Right lobe of liver (tissue), 6 donors: ENCODE measurements around the gene GSTM1. TPM values are rescaled to one million over a fixed set of nuclear protein-coding genes. Genes with fewer than 3 reads are reported as not detected.

Experiments used
- ATAC-seq, 4 donors: fragments of 200-7000 bp; cut with Tn5 transposase; one replicate each; pipeline ENCODE4 v1.9.1; 2020; ENCODE audit warnings: mild to moderate bottlenecking in 4 of 4, moderate library complexity in 4 of 4
- DNase-seq, 3 donors: peaks; one replicate each; pipeline ENCODE4 v3.0.0-alpha.2; 2020
- H3K27ac ChIP-seq, 3 donors: fragments of 200-600 bp; one replicate each; pipeline ENCODE4 v1.8.0; 2022
- H3K27me3 ChIP-seq, 2 donors: fragments of 200-600 bp; one replicate each; pipeline ENCODE4 v1.8.0; 2022
- H3K36me3 ChIP-seq, 4 donors: fragments of 200-600 bp; sonication (generic) in 1 of 4; one replicate each; pipeline versions ENCODE4 v1.5.1 to v1.8.0; 2017 to 2022; ENCODE audit warnings: control low read depth in 1 of 4
- H3K4me1 ChIP-seq, 4 donors: fragments of 200-600 bp; sonication (generic) in 1 of 4; one replicate each; pipeline versions ENCODE4 v1.5.1 to v1.8.0; 2017 to 2022; ENCODE audit warnings: control low read depth in 1 of 4
- H3K4me3 ChIP-seq, 3 donors: fragments of 200-600 bp; one replicate each; pipeline ENCODE4 v1.8.0; 2022
- H3K9me3 ChIP-seq, 4 donors: fragments of 200-600 bp; sonication (generic) in 1 of 4; one replicate each; pipeline versions ENCODE4 v1.5.1 to v1.8.0; 2017 to 2022; ENCODE audit warnings: control low read depth in 1 of 4
- POLR2A ChIP-seq: fragments of 450-650 bp; IDR thresholded peaks from one replicate; pipeline ENCODE4 v1.6.1; 2017; ENCODE audit warnings: antibody characterized with exemption, mild to moderate bottlenecking
- WGBS: methylation state at CpG from one replicate; pipeline ENCODE4 v1.1.6; 2018; ENCODE audit warnings: low coverage, low lambda C conversion rate; ENCODE audit not compliant: insufficient coverage; ENCODE audit errors: missing lambda C conversion rate; 5-methylcytosine and 5-hydroxymethylcytosine counted together
- intact Hi-C, 2 donors: fragments of 100-400 bp; cut with DNase I; formaldehyde crosslinking; loops; one replicate each; pipeline versions ENCODE4 v1.11.2 to v1.14.1; 2022
- total RNA-seq, 6 experiments: library from RNA; depleted of rRNA in 2 of 6; stranded (reverse); fragments of >200 nt in 2 of 6; fragmentation: NEBNext Ultra II Directional in 3 of 6; extraction: Animal tissue kit (Norgen Biotek cat#: 25700) in 3 of 6; gene quantifications; one replicate each; pipeline versions ENCODE4 v1.1.0 to v1.2.4, GENCODE V29; 2016 to 2023
- TF ChIP-seq, protein P1 (sequence below), 4 donors: fragments of 200-600 bp in 3 of 4; fragments of 450-650 bp in 1 of 4; IDR thresholded peaks; one replicate each; pipeline versions ENCODE4 v1.5.1 to v1.8.0; 2016 to 2022; ENCODE audit warnings: antibody characterized with exemption in 4 of 4, mild to moderate bottlenecking in 2 of 4
- donor health status: DM: no; HTN: yes; CAD: no.
- donor health status: DM: no; HTN: no; CAD: no.
- donor health status: DM: no; HTN: no; CAD: no.
- donor health status: DM: no; HTN: yes; CAD: no.
- donor health status: DM: no; HTN: yes; CAD: no.

The GSTM1 gene
- total RNA-seq, 6 experiments from 2014 or later: 32.1 to 248 (median 43.0) TPM; not detected in 3

DNA sequence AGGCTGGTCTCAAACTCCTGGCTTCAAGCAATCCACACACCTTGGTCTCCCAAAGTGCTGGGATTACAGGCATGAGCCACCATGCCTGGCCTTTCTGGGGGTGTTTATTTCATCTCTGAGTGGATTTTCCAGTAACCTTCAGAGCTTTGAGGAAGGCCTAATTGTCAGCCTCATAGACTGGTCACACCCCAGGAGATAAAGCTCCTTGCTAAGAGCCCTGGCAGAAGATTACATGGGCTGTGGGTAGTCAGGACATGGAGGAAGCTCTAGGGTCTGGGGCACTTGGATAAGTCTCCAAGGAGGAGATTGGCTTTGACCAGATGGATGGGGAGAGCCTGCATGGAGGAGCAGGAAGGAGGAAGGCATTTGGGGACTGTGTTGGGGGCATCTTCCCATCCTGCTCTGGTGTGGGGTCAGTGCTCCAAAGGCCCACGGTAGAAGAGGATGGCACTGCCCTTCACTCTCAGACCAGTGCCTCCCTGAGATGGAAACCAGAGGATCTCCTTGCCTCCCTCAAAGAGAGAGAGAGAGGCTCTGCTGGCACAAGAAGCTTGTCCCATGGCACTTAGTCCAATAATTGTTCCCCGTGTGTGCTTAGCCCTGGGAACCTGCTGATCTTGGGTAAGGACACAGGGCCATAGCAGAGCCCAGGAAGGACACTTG, 46.4 kb upstream of the GSTM1 start:
- Histone ChIP-seq H3K4me3 (no peak overlapping the region), H3K36me3 (no peaks in the 10 kb centered on the region), H3K27ac (no peak overlapping the region), H3K27me3 (no peaks in the 10 kb centered on the region), H3K4me1 (peaks cover 0 to 12% (median 0%) of the 10 kb centered on the region in 4 donors), H3K9me3 (no peaks in the 10 kb centered on the region)
- no peak for TF ChIP-seq POLR2A
- TF ChIP-seq, protein P1, sequence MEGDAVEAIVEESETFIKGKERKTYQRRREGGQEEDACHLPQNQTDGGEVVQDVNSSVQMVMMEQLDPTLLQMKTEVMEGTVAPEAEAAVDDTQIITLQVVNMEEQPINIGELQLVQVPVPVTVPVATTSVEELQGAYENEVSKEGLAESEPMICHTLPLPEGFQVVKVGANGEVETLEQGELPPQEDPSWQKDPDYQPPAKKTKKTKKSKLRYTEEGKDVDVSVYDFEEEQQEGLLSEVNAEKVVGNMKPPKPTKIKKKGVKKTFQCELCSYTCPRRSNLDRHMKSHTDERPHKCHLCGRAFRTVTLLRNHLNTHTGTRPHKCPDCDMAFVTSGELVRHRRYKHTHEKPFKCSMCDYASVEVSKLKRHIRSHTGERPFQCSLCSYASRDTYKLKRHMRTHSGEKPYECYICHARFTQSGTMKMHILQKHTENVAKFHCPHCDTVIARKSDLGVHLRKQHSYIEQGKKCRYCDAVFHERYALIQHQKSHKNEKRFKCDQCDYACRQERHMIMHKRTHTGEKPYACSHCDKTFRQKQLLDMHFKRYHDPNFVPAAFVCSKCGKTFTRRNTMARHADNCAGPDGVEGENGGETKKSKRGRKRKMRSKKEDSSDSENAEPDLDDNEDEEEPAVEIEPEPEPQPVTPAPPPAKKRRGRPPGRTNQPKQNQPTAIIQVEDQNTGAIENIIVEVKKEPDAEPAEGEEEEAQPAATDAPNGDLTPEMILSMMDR (IDR thresholded peaks at IDR 0.05): no peak
- DNase-seq (no peak), ATAC-seq (no peak)
- intact Hi-C loops: loop anchor here (5.0 kb wide), 1 partner anchor 131 kb away; no protein-coding TSS in a partner anchor
- WGBS: 83% methylated on average over 1 of the region's 2 CpGs

DNA sequence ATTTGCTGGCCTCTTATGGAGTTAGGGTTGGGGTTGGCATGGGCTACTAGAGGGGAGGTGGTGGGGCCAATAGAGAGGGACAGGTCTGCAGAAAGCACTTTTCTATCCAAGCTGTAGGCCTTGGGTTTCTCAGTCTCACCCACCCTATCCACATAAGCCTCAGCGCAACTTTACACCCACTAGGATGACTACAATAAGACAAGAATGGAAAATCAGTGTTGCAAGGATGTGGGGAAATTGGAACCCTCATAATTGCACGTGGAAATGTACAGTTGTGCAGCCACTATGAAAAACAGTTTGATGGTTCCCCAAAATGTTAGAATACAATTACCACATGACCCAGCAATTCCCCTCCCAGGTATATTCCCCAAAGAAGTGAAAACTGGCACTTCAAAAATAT, 45.8 kb upstream of the GSTM1 start:
- no peak for DNase-seq

GRCh38 chr1:109642626-109643025, 45.0 kb upstream of the GSTM1 start:
- peaks cover 0 to 7% (median 0%) of the 10 kb centered on the region in 4 donors for H3K4me1 ChIP-seq
- intact Hi-C loops: loop anchor here (5.0 kb wide), 1 partner anchor 130 kb away; no protein-coding TSS in a partner anchor
- no peaks in the 10 kb centered on the region for H3K9me3 ChIP-seq
- H3K36me3 ChIP-seq: no peaks in the 10 kb centered on the region
- ATAC-seq: no peak
- no peak for TF ChIP-seq POLR2A
- TF ChIP-seq, protein P1 (IDR thresholded peaks at IDR 0.05): no peak
- no peak overlapping the region for H3K27ac ChIP-seq
- DNase-seq: no peak
- H3K27me3 ChIP-seq: no peaks in the 10 kb centered on the region
- 51% methylated on average over 3 of the region's 3 CpGs for WGBS
- no peak overlapping the region for H3K4me3 ChIP-seq

More for the DNA sequence above, 45.8 kb upstream of the GSTM1 start:
- ATAC-seq: no peak
- WGBS: 60% methylated on average over 2 of the region's 2 CpGs
- TF ChIP-seq POLR2A: no peak
- TF ChIP-seq, protein P1 (IDR thresholded peaks at IDR 0.05): no peak
- no peaks in the 10 kb centered on the region for H3K9me3 ChIP-seq
- no peak overlapping the region for H3K4me3 ChIP-seq
- peaks cover 0 to 7% (median 0%) of the 10 kb centered on the region in 4 donors for H3K4me1 ChIP-seq
- H3K27ac ChIP-seq: no peak overlapping the region
- intact Hi-C loops: loop anchor here (5.0 kb wide), 1 partner anchor 130 kb away; no protein-coding TSS in a partner anchor
- no peaks in the 10 kb centered on the region for H3K36me3 ChIP-seq
- no peaks in the 10 kb centered on the region for H3K27me3 ChIP-seq

- no peak for TF ChIP-seq POLR2A
- TF ChIP-seq, protein P1 (IDR thresholded peaks at IDR 0.05): peak; percentile 88 to 94 (median 90)
- no peak overlapping the region for H3K27ac ChIP-seq
- no peaks in the 10 kb centered on the region for H3K27me3 ChIP-seq
- 23% methylated on average over 21 of the region's 32 CpGs for WGBS
- no peaks in the 10 kb centered on the region for H3K36me3 ChIP-seq
- DNase-seq (peak; percentile 87 to 89 (median 88)), ATAC-seq (peak; percentile 93 to 97 (median 94))
- H3K4me1 ChIP-seq: peaks cover 0 to 7% (median 0%) of the 10 kb centered on the region in 4 donors
- H3K4me3 ChIP-seq: no peak overlapping the region
- intact Hi-C loops: loop anchor here (5.0 kb wide), 1 partner anchor 129 kb away; no protein-coding TSS in a partner anchor
- no peaks in the 10 kb centered on the region for H3K9me3 ChIP-seq
Measured at GRCh38 chr1:109643385-109644230, 44.0 kb upstream of the GSTM1 start.
